G401.6 (cell line): ENCODE measurements around the gene LDLRAP1.
"Not testable (repeated sequence)": the region's sequence is repeated elsewhere in the genome, so short reads cannot be mapped to it uniquely, and the experiment has no call there.

Experiments used
- FAIRE-seq: peaks from 2 replicates; lab custom pipeline; 2012; peaks lifted over from hg19 to GRCh38; lab: Jason Lieb, UNC

LDLRAP1 gene, protein sequence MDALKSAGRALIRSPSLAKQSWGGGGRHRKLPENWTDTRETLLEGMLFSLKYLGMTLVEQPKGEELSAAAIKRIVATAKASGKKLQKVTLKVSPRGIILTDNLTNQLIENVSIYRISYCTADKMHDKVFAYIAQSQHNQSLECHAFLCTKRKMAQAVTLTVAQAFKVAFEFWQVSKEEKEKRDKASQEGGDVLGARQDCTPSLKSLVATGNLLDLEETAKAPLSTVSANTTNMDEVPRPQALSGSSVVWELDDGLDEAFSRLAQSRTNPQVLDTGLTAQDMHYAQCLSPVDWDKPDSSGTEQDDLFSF

DNA sequence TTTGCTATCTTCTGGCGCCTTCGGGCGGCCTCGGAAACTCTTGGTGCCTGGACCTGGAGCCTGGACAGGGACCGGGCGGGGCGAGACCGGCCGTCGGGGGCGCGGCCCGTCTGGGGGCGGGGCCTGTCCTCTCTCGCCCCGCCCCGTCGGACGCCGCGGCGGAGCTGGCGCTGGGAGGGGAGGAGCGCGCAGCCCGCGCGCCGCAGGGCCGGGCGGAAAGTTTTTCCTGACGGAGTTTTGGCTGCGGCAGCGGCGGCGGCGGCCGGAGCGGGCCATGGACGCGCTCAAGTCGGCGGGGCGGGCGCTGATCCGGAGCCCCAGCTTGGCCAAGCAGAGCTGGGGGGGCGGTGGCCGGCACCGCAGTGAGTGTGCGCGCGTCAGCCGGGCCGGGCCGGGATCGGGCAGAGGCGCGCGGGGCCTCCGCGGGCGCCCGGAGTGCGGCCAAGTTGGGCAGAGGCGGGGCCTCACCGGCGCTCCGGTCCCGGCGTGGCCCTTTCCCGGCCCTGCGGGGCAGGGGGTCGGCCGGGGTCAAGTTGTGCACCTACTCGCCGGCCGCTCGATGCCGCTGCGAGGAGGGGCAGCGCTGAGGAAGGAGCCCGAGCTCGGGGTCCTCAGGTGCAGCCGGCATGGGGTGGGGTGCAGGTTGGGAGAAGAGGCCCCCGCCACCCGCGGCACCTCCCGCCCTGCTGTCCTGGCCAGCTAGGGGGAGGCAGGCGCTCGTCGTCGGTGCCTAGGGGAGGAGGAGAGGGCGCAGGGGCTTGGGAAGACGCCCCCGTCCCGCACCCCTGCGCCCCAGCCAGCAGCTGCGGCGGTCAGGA lies at the start of gene LDLRAP1:
Gene LDLRAP1, plus strand, starts transcription at position 182 of the 818 bp plus-strand sequence. Its CDS starts 93 bp downstream, at position 275.
- FAIRE-seq: no peak

DNA sequence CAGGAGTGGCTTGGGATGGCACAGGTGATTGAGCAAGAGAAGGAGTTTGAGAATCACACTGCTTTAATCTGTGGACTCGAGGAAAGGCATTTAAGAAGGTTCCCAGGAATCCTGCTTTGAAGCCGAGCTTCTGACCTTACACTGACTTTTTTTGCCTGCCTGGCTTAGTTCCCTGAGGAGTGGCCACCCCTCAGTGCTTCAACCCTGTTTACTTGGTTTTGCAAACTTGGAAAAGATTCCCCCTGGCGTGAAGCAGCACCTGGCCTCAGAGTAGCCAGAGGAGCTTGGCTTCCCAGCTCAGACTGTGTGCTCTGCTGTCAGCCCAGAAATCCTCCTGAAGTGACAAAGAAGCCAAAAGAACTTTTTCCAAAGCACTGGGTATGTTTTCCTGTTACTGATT lies 48.5 kb upstream of the LDLRAP1 start:
- no peak for FAIRE-seq

DNA sequence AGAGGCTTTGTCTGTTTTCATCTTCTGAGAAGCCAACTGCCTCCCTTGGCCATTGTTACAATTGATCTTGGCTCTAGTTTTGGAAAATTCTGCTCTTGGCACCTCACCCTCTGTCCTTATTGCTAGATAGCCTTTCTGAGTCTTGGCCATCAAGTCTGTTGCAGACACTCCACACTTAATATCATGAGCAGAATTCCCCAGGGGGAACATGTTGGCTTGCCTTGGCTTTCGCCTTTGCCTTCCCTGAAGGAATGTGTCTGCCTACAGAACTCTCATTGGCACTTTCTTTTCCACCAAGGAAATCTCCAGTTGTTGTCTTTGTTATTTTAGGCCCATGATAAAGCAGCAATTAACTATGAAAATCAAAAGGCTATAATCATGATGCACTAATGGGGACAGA lies 42.7 kb upstream of the LDLRAP1 start:
- no peak for FAIRE-seq

DNA sequence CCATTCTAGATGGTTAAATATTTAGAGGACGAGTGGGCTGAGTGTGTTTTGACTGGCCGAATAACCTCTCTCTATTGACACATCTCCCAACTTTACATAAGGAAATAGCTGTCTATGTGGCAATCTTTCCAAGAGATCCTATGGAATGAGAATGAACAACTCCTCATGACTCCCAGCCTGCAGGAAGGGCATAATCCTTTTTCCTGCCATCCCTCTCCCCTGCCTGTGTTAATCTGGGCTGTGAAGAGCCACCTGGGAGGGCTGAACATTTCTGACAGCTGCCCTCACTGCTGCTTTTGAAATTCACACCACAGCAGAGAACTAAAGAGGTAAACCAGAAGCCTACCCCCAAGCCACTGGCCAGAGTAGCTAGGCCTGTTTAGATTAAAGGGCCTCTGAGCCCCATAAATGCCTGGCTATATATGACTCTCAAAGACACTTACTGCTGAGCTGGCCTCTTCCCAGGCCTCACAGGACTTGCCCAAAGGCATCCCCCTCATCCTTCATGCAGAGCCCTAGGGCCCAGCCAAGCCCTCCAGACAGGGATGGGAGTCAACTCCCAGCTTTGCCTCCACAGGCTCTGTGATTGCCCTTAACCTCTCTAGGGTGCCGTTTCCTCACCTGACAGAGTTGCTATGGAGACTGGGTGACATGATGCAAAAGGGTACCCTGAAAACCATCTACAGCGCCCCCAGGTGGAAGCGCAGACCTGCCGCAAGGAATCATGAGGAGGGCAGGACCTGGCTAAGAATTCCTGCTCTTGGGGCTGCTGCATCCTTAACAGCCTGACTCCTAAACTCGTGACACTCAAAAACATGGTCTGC lies 42.0 kb upstream of the LDLRAP1 start:
- no peak for FAIRE-seq

DNA sequence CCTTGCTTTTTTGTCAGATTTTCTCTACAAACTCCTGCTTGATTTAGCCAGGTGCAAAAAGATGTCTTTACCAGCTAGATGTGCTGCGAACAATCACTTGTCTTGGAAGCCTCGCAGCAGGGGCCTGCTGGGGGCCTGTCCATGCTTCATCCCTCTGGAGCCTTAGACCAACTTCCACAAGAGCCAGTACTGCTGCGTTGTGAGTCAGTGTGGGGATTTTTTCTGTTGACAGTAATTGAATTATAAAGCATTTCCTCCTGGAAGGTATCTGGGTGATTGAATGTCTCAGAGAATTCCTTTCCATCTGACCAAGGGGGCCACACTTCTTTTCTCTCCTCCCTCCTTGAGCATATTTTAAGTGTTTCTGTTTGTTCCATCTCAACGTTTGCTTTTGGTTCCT lies 40.4 kb upstream of the LDLRAP1 start:
- no peak for FAIRE-seq

DNA sequence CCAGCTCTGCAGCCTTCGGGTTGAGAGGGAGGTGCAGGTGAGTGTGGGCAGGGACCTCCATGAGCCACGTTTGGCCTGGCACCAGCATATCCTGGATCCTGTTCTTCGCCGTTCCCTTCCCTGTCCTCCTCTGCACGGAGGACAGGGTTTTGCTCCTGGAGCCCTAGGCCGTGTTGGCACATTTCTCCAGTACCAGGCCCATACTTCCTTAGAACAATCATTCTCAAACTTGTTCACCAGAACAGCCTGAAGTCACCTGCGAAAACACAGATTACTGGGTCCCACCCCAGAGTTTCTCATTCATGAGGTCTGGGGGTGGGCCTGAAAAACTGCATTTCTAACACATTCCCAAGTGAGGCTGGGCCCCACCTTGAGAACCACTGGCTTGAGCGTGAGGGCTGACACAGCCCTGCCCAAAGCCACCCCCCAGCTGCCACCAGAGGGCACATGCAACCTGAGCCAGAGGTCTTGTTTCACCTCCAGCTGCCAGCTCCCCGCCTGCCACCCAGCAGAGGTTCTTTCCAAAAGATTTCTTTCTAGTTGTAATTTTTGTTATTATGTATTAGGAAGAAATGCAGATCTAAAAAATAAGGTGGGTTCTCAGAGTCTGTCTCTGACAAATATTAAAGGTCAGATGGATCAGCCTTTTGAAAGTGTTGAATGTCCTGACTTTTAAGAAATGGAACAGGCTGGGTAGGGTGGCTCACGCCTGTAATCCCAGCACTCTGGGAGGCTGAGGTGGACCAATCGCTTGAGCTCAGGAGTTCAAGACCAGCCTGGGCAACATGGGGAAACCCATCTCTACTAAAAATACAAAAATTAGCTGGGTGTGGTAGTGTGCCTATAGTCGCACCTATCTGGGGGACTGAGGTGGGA lies 39.6 kb upstream of the LDLRAP1 start:
- FAIRE-seq: no peak

DNA sequence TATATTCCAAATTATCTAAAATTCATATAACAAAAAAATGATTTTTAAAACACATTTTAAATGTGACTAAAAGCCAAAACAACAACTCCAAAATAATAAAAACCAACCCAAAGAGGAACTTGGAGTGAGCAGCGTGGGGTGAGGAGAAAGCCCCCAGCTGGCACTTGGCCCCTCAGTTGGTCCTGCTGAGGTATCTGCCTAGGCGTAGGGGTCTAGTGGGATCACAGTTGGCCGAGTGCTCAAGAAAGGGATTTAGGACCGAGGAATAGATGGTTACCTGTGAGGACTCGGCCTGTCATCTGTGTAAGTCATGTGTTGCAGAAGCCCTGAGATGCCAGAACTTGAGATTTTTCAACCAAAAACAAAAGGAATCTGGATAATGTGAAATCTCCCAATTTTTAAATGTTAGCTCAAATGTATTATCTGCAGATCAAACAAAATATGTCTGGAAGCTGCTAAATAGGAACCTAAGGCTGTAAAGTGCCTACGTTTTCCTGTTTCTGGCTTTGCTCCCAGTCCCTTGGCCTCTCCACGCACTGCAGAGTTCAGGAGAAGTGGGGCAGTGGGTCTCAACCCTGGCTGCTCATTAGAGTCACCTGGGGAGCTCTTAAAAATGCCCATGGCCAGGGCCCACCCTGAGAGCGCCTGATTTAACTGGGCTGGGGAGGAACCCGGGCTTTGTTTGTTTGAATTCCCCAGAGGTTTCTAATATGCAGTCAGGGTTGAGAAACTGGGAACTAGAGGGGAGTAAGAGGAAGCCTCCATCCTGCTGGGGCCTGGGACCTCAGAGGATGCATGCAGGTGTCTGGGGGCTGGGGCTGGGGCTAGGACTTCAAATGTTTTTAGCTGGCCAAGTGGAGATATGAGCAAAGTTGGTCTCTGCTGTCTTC lies 38.5 kb upstream of the LDLRAP1 start:
- FAIRE-seq: no peak

DNA sequence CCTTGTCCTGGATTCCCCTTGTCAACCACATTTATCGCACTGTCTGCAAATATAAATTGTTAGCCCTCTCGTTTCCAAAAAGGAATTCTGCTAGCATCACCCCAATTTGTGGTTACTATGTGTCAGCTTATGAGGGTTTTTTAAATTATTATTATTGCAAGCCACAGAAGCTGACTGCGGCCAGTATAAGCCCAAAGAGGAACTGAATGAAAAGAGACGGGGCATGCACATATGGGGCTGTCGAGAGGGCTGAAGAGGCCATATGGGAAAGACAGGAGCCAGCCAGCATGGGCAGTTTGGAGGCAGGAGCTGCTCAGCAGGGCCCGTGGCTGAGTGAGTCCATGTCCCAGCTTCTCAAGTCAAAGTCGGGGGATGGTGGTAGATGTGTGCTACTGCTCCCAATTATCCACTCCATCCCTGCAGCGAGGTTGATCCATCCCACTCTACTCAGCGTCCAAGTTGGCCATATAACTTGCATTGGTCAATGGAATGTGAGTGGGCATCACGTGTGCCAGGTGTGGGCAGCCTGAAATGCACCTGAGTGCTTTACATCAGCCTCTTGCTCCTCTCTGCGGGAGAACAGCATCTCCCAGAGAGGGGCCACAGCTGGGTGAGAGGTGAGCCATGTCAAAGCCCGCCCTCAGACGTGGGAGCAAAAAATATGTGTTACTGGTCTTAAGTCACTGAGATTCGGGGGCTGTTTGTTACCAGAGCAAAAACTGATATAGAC lies 37.6 kb upstream of the LDLRAP1 start:
- FAIRE-seq: no peak

DNA sequence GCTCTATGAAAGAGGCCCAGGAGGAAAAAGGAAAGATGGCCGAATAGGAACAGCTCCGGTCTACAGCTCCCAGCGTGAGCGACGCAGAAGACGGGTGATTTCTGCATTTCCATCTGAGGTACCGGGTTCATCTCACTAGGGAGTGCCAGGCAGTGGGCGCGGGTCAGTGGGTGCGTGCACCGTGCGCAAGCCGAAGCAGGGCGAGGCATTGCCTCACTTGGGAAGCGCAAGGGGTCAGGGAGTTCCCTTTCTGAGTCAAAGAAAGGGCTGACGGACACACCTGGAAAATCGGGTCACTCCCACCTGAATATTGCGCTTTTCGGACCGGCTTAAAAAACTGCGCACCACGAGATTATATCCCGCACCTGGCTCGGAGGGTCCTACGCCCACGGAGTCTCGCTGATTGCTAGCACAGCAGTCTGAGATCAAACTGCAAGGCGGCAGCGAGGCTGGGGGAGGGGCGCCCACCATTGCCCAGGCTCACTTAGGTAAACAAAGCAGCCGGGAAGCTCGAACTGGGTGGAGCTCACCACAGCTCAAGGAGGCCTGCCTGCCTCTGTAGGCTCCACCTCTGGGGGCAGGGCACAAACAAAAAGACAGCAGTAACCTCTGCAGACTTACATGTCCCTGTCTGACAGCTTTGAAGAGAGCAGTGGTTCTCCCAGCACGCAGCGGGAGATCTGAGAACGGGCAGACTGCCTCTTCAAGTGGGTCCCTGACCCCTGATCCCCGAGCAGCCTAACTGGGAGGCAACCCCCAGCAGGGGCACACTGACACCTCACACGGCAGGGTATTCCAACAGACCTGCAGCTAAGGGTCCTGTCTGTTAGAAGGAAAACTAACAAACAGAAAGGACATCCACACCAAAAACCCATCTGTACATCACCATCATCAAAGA lies 36.6 kb upstream of the LDLRAP1 start:
- not testable (repeated sequence) for FAIRE-seq

DNA sequence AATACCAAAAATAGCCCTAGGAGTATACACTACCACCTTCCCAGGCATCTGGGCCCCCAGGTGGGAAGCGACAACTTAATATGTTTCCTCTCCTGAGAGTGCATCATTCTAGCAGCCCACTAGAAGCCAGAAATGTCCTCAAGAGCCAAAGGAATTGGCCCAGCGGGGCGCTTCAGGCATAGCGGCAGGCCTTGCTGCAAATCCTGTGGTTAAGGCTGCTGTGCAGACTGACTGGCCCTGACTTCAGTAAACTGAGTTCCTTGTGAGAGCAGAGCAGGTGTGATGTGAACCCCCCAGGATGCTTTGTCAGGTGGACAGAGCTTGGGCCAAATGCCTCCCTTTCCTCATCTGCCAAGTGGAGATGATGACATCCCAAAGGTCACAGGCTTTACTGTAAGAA lies 29.7 kb upstream of the LDLRAP1 start:
- no peak for FAIRE-seq

DNA sequence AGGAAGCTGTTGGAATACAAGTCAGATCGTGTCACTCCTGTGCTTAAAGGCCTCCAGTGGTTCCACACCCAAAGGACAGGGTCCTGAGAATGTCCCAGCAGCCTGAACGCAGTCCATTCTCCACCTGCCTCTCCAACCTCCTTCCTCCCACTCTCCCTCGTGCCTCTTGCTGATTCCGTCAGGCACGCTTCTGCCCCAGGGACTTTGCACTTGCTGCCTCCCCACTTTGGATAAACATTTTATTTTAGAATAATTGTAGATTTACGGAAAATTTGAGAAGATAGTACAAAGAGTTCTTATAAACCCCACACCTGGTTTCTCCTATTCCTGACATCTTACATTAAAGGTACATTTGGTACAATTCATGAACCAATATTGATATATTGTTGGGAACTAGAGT lies 28.4 kb upstream of the LDLRAP1 start:
- FAIRE-seq: no peak

DNA sequence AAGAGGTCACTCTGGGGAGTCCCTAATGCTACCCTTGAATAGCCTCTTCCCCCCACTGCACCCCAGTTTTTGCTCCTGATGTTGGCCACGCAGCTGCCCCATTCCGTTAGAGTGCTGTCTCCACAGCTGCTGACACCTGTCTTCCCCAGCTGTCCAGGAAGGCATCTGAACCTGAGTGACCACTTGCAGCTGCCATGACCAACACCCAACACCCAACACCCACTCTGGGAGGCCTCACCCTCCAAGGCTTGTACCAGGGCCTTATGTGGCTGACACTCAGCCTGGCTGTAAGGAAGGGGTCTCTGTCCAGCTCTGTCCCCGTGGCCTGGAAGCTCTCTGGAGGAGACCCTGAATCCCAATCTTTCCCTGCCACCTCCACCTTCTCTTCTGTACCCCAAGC lies 26.7 kb upstream of the LDLRAP1 start:
- FAIRE-seq: no peak

DNA sequence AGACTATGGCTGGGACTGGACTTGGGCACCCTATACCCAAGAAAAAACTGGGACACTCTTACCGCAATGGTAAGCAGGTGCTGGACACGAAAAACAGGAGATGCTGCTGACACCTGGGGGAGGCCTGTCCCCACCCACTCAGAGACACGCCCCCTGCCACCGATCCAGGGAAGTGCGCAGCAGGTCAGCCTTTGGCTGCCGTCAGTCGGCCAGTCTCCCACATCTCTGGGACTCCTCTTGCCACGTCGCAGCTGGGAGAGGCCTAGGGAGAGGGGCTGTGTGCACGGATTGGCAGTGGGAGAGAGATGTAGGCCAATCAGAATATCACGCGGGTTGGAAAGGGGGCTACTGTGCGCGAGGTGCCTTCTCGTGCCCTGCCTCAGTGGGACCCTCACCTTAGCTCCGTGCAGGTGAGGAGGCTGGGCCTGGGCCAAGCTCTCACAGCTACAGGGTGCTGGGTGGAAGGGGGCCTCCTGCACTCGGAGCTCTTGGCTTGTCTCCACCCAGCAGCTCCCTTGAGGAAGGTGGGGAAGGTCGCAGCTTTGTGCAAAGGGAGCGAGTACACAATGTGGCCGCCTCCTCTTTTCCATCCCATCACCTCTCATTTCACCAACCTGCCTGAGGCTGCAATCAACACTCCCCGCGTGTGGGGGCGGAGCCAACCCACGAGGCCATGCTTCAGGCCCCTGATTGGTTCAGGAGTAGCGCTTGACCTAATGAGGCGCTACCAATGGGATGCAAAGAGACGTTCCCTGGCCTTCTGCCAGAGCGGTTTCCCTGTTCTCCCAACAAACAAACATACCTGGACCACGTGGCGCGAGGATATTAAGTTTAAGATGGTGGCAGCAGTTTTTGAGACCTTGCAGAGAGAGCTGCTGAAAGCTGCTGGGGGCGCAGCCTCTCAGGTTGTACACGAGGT lies 25.7 kb upstream of the LDLRAP1 start:
- FAIRE-seq: no peak

DNA sequence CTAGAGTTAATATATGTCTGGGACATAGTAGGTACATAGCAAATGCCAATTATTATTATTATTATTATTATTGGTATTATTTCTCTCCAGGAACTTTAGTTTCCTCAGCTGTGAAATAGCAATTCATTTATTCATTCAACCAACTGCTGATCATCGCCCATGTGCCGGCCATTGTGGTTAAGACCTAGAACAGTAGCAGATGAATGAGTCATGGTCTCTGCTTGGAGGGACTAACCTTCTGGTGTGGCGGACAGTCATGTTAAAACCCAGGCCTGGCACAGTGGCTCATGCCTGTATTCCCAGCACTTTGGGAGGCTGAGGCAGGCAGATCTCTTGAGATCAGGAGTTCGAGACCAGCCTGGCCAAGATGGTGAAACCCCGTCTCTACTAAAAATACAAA lies 23.8 kb upstream of the LDLRAP1 start:
- no peak for FAIRE-seq

DNA sequence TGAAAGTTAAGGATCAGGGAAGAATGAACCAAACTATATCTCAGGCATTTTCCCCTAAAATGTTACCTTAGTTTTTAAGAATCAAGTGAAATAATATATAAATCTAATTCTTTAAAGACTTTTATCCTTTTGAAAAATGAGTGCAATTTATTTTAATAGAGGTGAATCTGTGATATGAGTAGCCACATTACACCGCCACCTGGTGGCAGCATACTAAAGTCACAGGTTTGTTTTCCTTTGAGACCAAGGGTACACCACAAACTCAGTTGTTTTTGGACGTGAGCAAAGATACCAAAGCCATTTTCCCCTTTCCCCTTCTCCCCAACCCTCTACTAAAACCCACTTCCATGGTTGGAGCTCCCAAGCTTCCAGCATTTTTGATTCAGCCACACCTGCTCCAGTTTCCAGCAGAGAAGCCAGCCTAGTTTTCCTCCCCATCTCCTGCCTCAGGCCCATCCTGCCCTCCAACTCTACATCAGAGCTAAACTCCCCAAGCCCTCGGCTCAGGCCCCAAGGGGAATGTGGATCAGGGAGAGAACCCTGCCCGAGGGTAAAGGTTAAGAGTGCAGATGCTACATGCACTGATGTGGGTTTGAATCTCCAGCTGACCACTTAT lies 22.9 kb upstream of the LDLRAP1 start:
- FAIRE-seq: peak; percentile 94

DNA sequence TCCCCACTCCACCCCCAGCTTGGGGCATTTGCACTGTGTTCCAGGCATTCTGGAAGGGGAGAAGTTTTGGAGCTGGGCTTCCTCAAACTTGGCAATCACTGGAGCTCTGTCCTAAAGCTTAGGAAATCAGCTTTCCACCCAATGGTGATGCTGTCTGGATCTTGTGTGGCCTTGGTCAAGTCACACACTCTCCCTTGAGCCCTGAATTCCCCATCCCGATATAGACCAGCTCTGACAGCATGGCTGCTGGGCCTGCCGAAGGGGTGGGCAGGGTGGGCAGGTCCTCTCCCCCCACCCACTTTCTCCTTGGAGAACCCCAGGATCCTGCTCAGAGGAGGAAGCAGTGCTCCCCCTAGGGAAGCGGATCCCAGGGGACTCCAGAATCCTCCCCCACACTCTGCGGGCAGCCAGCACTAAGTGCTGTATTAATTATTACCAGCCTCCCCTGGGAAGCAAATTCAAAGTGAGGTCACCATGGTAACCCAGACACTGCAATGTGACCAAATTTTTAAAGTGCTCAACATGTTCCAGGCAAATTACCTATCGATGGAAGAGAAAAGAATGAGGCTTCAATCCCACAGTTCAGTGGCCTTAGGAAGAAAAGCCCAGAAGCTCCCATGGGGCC lies 21.3 kb upstream of the LDLRAP1 start:
- no peak for FAIRE-seq

DNA sequence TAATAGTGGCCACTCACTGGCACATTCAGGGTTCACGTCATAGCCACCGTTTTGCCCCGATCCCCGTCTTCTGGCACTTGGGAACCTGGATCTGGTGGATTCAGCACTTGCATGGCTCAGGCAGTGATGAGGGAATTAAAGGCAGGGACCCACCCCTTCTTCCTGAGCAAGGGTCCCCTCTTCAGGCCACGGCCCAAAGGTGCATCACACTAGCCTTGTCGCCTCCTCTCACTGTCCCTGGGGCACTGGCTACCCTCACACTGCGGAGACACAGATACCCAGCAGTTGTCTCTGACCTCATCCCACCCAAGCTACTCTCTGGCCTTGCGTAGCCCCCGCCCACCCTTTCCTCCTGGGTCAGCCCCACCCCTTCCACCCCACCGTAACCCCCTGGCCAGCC lies 19.9 kb upstream of the LDLRAP1 start:
- no peak for FAIRE-seq
